M059J (cell line): ENCODE data around the gene MDM2. TPM values are rescaled to one million over a fixed set of nuclear protein-coding genes. Genes with fewer than 3 reads are reported as not detected.
A peak's percentile ranks its signal among the peaks of the same experiment; 100 is the strongest.

Experiments used
- DNase-seq: peaks from one replicate; pipeline ENCODE4 v3.0.0-alpha.2; 2012; ENCODE audit warnings: low read depth
- total RNA-seq: library from RNA; depleted of rRNA; stranded (reverse); fragments of >200 nt; shearing (Covaris generic); gene quantifications from 2 replicates; pipeline ENCODE4 v1.2.3, GENCODE V29; 2014

MDM2 gene
- total RNA-seq, 1 experiment from 2014 or later: 45.2 TPM

DNA sequence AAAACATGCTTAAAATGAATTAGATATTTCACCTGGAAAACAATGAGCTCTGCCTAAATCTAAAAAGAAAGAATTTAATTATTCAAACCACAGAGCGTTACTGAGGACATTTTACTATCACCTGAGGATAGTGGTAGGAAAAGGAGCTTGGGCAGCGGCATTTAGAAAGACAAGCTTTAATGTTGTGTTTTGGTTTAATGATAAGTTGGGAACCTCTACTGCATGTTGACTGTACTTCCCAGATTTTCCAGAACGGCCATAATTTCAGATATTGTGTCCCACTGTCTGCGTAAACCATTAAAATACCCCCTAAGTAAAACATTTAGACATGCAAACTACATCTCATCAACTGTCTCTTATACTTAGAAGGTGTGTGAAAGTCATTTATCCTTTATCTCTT is 69.6 kb downstream of the MDM2 start:
- no peak for DNase-seq

DNA sequence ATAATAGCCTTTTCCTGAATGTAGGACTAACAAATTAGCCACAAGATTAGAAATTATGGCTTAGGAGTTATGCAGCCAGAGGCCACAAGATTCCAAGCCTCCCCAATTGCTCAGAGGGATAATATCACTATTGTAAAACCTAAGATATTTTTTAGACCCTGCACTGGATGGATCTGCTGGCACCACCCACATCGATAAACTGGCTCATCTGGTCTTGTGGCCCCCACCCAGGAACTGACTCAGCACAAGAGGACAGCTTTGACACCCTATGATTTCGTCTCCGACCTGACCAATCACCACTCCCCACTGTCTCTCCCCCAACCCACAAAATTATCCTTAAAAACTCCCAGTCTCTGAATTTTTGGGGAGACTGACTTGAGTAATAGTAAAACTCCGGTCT is 70.3 kb downstream of the MDM2 start:
- DNase-seq: no peak

DNA sequence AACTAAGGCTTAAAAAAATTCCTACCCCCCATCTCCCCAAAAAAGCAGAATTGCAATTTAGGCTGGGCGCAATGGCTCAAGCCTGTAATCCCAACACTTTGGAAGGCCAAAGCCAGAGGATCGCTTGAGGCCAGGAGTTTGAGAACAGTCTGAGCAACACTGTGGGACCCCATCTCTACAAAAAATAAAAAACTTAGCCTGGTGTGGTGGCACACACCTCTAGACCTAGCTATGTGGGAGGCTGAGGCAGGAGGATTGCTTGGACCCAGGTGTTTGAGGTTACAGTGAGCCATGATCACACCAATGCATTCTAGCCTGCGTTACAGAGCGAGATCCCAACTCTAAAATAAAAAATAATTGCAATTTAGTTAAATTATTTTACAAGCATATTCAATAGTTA is 70.9 kb downstream of the MDM2 start:
- DNase-seq: no peak

DNA sequence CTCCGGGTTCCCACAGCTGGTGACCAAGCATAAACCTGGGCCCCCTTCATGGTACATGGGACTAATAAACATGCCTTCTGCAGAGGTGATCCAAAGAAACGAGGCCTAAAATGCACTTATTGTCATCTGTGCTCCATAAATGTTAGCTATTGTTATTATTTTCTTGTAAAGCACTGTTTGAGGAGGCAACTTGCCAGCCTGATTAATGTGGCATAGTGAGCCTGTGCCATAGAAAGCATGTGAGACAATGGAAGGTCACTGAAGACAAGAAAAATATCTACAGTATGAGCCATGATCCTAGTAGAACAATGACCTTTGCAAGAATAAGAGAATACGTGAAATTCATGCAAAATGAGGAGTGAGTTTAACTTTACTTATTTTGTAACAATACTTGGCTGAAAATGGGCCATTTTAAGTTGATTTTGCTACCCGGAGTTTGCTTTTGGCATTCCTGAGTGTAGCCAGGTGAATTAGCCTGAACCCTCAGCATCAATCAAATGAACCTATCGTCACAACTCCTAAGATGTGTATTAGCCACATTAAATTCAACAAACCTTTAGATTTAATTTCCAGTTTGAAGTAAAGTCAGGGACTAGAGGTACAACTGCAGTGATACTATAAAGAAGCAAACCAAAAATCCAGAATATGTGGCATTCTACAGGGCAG is 72.8 kb downstream of the MDM2 start:
- no peak for DNase-seq

DNA sequence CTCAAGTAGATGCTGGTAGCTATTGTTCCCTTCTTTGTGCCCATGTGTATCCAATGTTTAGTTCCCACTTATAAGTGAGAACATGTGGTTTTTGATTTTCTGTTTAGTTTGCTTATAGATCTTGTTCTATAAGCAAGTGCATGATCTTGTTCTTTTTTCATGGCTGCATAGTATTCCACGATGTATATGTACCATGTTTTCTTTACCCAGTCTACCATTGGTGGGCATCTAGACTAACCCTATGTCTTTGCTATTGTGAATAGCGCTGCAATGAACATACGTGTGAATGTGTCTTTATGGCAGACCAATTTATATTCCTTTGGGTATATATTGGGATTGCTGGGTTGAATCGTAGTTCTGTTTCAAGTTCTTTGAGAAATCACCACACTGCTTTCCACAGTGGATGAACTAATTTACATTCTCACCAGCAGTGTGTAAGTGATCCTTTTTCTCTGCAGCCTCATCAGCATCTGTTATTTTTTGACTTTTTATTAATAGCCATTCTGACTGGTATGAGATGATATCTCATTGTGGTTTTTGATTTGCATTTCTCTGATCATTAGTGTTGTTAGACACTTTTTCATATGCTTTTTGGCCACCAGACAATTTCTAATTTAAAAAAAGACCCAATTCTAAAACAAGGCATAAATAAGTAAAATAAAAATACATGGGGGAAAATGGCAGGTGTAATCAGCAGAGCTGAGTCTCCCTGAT is 74.4 kb downstream of the MDM2 start:
- DNase-seq: no peak

DNA sequence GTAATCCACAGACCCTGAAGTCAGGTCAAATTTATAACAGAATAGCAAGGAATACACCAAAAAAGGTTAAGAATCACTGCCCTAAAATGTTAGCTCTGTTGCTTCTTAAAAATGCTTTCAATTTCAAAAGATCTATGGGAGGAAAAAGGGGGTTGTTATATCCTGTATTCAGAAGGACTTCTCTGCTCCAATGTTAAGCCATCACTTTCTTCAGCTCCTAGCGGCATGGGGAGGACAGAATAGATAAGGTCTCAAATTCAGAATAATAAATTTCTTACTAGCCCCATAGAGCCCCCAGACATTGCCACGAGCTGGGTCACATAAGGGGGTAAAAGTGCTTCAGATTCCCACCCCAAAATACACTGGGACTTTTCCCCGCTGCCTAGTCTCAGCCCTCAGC is 75.2 kb downstream of the MDM2 start:
- no peak for DNase-seq

DNA sequence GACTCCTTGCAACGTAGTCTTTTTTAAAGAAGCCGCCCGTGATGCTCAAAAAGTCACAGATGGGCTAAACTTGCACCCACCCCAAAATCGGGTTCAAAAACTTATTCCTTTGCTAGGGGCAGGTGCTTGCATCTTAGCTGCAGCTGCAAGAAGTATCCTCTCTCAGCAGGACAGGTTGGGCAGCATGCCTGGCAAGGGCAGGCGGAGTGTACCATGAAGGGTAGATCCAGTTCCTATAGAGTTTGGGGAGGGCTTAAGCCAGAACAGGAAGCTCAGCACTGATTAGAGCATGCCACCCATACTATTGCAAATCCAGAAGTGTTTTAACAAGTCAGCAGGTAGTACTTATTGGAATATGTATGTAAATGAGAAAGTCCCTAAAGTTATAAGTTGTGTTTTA is 76.3 kb downstream of the MDM2 start:
- no peak for DNase-seq

DNA sequence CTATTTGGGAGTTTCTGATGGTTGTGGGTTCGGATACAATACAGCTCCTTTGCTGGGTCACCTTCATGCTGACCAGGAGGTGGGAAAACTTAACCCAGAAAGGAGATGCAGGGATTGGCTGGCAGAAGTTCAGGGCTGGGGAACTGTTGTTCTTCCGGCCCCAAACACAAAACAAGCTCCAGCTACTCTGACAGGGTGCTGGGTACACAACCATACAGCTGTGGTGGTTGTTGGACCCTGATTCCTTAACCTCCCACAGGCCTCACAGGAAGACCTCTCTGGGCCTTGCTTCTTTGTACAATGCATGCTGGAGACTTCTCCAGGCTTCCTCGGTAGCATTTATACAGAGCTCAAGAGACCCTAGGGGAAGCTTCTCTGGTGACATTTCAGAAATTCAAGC is 77.4 kb downstream of the MDM2 start:
- no peak for DNase-seq

DNA sequence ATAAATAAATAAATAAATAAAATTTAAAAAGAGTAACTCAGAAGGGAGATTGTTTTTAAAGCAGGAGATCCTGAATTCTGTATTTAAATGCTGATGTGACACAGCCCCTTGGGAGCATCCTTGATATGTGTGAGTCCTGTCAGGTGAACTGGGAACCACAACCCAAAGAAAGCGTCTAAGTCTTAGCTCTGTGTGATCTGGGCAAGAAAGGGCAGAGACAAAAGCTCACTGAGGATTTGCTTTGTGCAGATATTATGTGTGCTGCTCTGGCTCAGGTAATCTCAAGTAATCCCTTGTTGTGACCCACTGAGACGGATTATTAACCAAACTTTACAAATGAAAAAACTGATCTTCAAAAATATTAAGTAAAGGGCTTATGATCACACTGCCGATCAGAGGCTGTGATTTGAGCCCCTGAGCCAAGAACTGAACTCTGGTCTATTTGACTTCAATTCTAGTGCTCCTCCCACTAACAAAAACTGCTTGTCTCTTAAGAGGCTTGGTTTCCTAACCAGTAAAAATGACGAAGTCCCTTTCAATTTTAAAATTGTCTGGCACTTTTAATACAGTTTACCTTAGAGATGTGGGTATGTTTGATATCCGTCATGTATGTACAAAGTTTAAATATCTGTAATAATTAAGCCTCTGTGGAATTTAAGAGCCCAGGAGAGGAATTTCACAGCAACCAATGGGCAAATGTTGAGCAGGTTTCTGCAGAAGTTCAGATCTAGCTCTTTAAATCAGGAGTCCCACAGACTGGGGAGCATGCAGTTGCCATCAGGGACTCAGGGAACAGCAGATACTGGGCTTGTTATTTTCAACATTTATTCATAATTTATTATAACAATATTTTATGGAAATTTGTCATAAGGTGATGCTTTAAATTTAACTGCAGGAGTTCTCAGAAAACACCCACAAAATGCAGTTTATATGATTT is 78.9 kb downstream of the MDM2 start:
- DNase-seq: no peak

DNA sequence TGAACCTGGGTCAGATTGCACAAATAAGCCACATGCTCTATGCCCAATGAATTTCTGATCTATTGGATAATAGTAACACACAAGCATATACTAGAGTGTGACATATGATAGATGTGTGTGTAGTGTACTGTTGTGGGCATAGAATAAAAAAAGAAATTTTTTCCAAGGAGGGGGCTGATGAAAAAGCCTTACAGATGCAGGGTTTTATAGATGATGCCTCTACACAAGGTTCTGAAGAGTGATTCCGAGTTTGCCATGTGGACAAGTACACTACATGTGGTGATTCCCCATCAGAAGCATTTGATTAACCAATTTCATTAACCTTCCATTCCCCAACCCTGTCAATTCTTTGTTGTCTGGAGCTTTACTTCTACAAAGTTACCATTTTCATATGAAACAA is 79.7 kb downstream of the MDM2 start:
- no peak for DNase-seq

DNA sequence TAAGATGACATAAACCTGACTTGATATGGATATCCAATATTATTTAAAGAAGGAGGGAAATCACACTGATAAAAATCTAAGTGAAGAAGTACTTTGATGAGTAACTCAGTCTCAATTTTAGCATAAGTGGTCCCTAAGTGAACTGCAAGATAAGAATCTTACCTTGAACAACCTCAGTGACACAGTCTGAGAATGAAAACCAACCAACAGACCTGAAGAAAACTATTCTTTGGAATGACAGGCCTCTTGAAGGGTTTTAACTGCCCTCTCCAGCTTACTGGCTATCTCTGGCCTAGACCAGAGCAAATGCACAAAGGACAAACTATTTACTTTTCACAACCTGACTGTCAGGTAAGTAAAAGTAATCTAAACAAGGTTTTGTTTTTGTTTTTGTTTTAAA is 80.3 kb downstream of the MDM2 start:
- DNase-seq: peak; percentile 46

DNA sequence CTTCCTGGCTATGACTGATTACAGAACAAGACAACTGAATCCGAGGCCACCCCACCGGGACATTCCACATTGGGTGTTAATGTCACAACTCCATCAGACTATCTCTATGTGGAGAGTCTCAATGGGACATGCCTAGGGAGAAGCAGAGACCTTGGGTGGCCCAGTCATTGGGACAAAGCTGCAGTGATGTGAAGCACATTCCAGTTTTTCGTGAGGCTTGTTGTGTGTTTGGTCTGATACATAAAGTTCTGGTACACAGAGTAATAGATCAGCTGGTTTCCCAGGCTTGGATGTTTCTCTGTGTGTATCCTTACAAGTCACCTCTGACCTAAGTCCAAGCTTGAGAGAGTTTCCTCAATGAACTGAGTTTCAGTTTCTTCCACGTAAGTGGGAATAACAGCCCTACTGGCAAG is 82.7 kb downstream of the MDM2 start:
- DNase-seq: no peak

DNA sequence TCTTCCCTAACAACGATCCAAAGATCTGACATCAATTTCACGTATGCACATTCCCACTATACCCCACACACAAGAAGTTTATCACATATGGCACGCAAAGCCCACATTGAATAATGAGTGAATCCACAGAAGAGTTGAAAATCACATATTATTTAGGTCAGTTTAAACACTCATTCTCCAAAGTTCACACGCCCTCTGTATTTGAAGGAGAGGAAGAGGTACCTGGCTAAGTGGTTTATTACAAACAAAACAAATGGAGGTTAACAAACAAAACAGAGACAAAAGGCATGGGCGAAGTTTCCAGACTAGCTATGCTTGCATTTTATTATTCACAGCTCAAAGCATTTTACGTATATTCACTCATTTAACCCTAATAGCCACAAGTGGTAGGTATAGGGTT is 83.2 kb downstream of the MDM2 start:
- no peak for DNase-seq

DNA sequence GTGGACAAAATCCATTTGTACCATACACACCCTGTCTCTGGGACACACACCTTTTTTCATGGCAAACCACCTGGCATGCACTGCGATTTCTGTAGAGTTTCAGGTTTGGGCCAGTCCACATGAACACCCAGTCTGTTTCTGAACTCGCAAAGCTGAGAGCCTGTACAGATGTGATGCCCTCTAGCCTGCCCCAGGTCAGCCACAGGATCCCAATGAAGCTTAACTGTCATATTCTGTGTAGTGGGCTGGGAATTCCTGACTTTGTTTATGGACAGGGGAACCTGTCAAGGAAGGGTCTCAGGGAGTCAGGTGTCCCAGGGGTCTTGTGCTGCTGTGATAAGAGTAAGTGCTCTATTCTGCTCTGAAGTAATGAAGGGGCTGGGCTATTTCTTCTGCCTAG is 85.2 kb downstream of the MDM2 start:
- no peak for DNase-seq

DNA sequence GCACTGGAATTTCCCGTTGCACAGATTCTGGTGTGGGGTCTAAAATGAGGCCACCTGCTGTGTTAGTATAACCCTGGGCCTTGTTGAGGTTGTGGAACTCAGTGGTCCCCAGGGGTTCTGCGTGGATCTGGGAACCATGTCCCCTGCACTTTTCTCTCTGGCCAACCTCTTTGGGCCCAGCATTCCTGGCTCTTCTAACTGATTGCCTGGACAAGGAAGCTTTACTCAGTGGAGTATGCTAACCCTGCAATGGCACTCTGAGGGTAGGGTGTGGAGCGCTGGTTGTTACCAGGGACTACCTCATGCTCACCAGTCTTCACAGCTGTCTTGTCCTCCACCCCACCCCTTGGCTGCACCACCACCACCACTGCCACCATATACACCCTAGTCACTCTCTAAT is 85.8 kb downstream of the MDM2 start:
- no peak for DNase-seq

DNA sequence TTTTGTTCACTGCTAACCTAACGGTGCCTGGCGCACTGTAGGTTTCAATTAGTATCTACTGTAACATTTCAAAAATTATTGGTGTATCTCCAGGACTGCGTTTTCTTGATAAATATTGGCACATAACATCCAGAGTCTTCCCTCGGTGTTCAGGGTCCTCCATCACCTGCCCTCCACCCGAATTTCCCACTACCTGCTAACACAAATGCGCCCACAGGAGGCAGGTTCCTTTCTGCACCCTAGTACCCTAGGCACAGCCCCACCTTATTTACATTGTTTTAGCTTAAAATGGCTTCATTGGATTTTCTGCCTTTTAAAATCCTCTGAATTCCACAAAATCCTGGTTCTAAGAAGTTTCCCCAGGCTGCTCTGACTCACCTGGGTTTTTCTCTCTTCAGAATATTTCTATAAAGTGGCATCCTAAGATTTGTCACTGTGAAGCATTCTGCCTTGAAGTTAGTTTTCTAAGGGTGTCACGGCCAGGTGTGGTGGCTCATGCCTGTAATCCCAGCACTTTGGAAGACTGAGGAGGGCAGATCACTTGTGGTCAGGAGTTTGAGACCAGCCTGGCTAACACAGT is 86.4 kb downstream of the MDM2 start:
- DNase-seq: no peak

DNA sequence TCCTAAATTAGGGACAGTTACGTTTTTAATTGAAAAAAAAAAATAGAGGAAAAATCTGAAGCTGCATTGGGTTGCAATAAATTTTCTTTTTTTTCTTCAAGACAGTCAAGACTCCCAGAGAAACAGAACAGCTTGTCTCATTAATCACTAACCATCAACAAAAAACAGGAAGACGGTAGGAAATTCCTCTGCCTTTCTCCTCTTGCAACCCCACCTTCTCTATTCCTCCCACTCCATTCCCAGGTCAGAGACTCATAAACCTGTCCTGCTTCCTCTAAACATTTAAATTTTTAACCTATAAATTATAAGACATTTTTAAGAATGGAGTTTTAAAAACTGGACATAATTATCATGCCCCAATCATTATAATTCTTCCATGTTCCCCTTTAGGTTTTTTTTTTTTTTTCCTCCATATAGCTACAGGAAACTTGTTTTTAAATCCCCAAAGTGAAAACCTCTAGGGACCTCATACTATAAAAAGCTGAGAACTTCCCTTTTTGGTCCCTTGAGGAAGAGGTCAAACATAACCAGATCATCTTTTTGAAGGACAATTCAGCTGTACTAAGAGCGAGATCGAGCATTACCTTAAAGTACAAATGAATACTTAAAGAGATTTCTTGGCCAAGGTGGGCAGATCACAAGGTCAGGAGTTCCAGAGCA is 89.0 kb downstream of the MDM2 start:
- DNase-seq: peak; percentile 48

DNA sequence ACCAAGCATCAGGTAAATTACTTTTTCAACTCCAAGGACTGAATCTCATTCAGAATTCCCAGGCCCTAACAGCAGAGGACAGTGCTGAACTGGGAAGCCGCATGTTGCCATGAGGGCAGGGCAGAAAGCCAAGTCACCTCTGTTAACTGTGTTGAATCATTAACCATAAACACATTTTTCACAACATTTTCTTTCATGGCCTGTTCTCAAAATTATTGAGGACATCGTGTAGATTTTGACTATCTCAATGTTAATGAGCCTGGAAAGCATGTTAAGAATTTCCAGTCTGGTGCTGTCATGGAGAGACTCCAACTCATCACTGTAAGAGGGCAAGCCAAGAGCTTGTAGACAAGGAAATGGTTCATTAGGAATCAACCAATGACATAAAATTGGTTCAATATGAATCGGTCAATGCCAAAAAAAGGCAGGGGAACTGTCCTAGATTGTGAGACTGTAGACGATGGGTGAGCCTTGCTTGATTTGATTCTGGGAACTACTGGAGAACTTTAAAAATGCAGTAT is 91.3 kb downstream of the MDM2 start:
- peak; percentile 88 for DNase-seq

DNA sequence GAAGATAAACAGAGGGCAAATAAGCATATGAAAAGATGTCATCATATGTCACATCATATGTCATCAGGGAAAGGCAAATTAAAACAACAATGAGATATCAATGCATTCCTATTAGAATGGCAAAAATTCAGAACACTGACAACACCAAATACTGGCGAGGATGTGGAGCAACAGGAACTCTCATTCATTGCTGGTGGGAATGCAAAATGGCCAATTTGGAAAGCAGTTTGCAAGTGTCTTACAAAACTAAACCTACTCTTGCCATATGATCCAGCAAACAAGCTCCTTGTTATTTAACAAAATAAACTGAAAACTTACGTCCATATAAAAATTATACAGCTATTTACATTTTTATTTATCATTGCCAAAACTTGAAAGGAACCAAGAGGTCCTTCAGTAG is 92.3 kb downstream of the MDM2 start:
- DNase-seq: no peak
